Upper lobe of right lung (tissue), 1 donor: Measurements from ENCODE around the gene METTL9. TPM values are rescaled to one million over a fixed set of nuclear protein-coding genes. Genes with fewer than 3 reads are reported as not detected.
"Not testable (repeated sequence)": the region's sequence is repeated elsewhere in the genome, so short reads cannot be mapped to it uniquely, and the experiment has no call there.

Experiments
- ATAC-seq: fragments of 200-7000 bp; cut with Tn5 transposase; one replicate; pipeline ENCODE4 v1.9.1; 2020; ENCODE audit warnings: mild to moderate bottlenecking, moderate library complexity
- DNase-seq: peaks from one replicate; pipeline ENCODE4 v3.0.0-alpha.2; 2020
- H3K27ac ChIP-seq: fragments of 200-600 bp; one replicate; pipeline ENCODE4 v1.8.0; 2022
- H3K27me3 ChIP-seq: fragments of 200-600 bp; one replicate; pipeline ENCODE4 v1.8.0; 2022; ENCODE audit warnings: mild to moderate bottlenecking
- H3K36me3 ChIP-seq: fragments of 200-600 bp; one replicate; pipeline ENCODE4 v1.8.0; 2022
- H3K4me1 ChIP-seq: fragments of 200-600 bp; one replicate; pipeline ENCODE4 v1.8.0; 2022
- H3K4me3 ChIP-seq: fragments of 200-600 bp; one replicate; pipeline ENCODE4 v1.8.0; 2022; ENCODE audit warnings: mild to moderate bottlenecking
- H3K9me3 ChIP-seq: fragments of 200-600 bp; one replicate; pipeline ENCODE4 v1.8.0; 2022
- intact Hi-C: fragments of 100-400 bp; cut with DNase I; formaldehyde crosslinking; loops from one replicate; pipeline ENCODE4 v1.11.0; 2022
- total RNA-seq: library from RNA; stranded (reverse); fragmentation: NEBNext Ultra II Directional; extraction: Animal tissue kit (Norgen Biotek cat#: 25700); gene quantifications from one replicate; pipeline ENCODE4 v1.2.1, GENCODE V29; 2021
- TF ChIP-seq, protein P1 (sequence below): fragments of 200-600 bp; IDR thresholded peaks from one replicate; pipeline ENCODE4 v1.8.0; 2022; ENCODE audit warnings: antibody characterized with exemption
- donor health status: DM: no; HTN: yes; CAD: no; lungs with severe emphysema.

The METTL9 gene
- total RNA-seq, 1 donor from 2014 or later = 84.0 TPM

DNA sequence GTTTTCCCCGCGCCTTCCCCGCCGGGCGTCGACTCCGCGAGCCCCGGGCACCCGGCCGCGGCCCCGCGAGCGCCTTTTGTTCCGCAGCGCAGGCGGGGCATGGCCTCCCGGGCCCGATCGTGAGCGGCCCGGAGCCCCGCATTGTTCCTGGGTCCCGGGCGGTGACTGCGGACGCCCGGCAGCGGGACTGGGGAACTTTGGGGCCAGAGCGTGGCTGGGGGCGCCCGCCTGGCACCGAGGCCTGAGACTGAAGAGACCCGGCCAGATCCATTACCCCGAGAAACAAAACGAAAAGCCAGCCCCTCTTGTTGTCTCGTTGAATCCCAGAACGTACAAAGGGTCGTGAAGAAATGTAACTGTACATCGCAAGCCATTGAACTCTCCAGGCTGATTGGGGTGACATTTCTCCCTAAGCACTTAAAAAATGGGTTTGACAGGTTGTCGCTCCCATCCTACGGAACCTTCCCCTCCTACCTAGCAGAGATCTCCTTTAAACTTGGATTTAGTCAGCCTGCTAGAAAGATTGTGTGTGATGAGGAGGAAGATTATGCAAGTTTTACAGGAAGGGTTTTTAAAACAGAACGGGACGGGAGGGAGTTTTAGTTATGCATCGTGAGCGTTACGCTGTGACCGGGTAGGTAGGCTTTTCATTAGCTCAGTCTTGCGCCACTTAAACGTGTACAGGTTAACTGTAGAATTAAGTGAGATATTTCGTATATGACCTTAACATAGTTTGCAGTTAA, 825 bp downstream of the METTL9 start:
- Histone ChIP-seq H3K4me3 (peak overlapping the region; percentile 82), H3K27ac (peak overlapping the region; percentile 94), H3K4me1 (peaks cover 30% of the 10 kb centered on the region), H3K9me3 (no peaks in the 10 kb centered on the region), H3K27me3 (no peaks in the 10 kb centered on the region), H3K36me3 (no peaks in the 10 kb centered on the region)
- ATAC-seq = peak; percentile 5
- intact Hi-C loops = no loop called here
- DNase-seq = no peak
- TF ChIP-seq, protein P1, sequence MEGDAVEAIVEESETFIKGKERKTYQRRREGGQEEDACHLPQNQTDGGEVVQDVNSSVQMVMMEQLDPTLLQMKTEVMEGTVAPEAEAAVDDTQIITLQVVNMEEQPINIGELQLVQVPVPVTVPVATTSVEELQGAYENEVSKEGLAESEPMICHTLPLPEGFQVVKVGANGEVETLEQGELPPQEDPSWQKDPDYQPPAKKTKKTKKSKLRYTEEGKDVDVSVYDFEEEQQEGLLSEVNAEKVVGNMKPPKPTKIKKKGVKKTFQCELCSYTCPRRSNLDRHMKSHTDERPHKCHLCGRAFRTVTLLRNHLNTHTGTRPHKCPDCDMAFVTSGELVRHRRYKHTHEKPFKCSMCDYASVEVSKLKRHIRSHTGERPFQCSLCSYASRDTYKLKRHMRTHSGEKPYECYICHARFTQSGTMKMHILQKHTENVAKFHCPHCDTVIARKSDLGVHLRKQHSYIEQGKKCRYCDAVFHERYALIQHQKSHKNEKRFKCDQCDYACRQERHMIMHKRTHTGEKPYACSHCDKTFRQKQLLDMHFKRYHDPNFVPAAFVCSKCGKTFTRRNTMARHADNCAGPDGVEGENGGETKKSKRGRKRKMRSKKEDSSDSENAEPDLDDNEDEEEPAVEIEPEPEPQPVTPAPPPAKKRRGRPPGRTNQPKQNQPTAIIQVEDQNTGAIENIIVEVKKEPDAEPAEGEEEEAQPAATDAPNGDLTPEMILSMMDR = no peak

DNA sequence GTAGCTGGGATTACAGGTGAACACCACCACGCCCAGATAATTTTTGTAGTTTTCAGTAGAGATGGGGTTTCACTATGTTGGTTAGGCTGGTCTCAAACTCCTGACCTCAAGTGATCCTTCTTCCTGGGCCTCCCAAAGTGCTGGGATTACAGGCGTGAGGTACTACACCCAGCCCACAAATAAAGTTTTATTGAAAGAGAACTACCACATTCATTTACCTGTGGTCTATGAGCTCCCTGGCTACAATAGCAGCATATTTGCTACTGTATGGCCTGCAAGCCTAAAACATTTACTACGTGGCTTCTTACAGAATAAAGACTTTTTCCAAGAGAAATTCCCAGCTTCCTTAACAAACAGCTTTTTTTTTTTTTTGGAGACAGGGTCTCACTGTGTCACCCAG, 3.4 kb downstream of the METTL9 start:
- Histone ChIP-seq H3K4me1 (peaks cover 38% of the 10 kb centered on the region), H3K27me3 (no peaks in the 10 kb centered on the region), H3K9me3 (no peaks in the 10 kb centered on the region), H3K36me3 (no peaks in the 10 kb centered on the region), H3K27ac (no peak overlapping the region), H3K4me3 (no peak overlapping the region)
- intact Hi-C loops = no loop called here
- no peak for DNase-seq
- TF ChIP-seq, protein P1 = no peak
- ATAC-seq = no peak

DNA sequence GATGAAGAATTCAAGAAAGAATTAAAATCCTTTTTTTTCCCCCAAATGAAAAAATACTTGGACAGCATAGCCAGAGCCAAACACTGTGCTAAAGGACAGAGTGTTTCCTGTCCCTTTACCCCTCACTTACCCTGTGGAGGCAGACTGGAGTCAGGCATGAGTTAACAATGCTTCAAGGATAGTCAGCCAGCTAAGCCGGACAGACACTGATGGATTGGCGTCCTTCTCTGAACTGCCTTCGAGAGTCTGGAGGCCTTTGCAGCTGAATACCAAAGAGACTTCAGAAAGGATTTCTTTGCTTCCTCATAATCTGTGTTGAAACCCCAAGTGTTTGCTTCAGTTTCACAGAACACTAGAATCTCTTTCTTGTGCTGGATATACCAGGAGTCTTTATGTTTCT, 4.6 kb downstream of the METTL9 start:
- Histone ChIP-seq H3K36me3 (no peaks in the 10 kb centered on the region), H3K9me3 (no peaks in the 10 kb centered on the region), H3K27me3 (no peaks in the 10 kb centered on the region), H3K4me1 (peaks cover 40% of the 10 kb centered on the region), H3K27ac (no peak overlapping the region), H3K4me3 (no peak overlapping the region)
- DNase-seq (no peak), ATAC-seq (no peak)
- TF ChIP-seq, protein P1 = no peak
- intact Hi-C loops = no loop called here

DNA sequence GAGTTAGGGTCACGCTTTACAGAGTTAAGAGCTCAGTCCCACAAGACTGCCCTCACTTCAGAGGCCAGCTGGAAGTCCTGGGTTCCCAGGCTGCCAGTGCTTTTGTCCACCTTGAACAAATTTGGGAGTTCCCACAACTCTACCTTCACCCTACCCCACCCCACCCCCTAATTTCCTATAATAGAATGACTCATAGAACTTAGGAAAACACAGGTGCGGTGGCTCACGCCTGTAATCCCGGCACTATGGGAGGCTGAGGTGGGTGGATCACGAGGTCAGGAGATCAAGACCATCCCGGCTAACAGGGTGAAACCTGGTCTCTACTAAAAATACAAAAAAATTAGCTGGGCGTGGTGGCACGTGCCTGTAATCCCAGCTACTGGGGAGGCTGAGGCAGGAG, 6.5 kb downstream of the METTL9 start:
- DNase-seq, ATAC-seq, H3K4me3 ChIP-seq, H3K27ac ChIP-seq, H3K36me3 ChIP-seq, H3K27me3 ChIP-seq, H3K9me3 ChIP-seq, intact Hi-C loops: not testable (repeated sequence)
- peaks cover 51% of the 10 kb centered on the region for H3K4me1 ChIP-seq

DNA sequence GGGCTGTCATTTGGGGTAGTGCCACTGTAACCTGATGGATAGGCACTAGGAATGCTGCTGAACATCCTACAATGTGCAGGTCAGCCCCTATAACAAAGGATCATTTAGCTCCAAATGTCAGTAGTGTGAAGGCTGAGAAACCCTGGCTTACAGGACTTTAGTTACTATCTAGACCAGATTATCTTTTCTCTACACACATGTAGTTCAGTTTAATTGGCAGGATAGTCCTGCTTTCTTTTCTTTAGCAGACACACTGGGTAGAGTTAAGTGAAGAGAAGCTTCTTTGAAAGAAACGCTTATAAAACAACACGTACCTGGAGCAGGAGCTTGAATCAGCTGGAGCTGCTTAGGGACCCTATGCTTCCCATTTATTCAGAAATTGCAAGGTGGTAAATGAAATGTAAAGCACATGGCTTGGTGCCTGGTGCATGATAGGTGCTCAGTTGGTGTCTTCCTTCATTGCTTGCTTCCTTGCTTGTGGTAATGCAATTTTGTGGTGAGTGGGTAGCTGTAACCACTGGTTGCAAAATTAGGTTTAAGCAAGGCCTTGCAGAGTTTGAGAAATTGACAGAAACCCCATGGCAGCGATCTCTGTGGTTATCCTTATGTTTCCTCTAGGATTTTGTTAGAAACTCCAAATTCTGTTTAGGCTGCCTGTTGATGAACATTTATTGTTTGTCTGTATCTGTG, 9.4 kb downstream of the METTL9 start:
- DNase-seq = no peak
- Histone ChIP-seq H3K27ac (no peak overlapping the region), H3K27me3 (no peaks in the 10 kb centered on the region), H3K4me3 (no peak overlapping the region), H3K4me1 (peaks cover 56% of the 10 kb centered on the region), H3K9me3 (no peaks in the 10 kb centered on the region), H3K36me3 (no peaks in the 10 kb centered on the region)
- intact Hi-C loops = no loop called here
- TF ChIP-seq, protein P1 = no peak
- peak; percentile 69 for ATAC-seq

DNA sequence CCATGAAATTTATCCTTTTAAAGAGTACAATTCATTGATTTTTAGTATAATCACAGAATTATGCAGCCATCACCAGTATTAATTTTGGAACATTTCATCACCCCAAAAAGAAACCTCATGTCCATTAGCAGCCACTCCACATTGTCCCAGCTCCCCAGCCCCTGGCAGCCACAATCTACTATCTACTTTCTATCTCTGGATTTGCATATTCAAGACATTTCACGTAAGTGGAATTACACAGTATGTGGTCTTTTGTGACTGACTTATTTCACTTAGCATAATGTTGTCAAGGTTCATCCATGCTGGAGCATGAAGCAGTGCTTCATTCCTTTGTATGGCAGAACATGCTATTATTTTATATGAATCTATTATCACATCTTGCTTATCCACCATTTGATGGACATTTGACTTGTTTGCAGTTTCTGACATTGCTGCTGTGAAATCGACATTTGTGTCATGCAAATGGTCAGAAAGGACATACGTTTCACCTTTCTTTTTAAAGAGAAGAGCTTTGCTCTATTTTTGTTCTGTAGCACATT, 10.7 kb downstream of the METTL9 start:
- peaks cover 50% of the 10 kb centered on the region for H3K4me1 ChIP-seq

More for the DNA sequence above, 10.7 kb downstream of the METTL9 start:
- H3K27me3 ChIP-seq = no peaks in the 10 kb centered on the region
- intact Hi-C loops = no loop called here
- H3K27ac ChIP-seq = no peak overlapping the region
- no peak for ATAC-seq
- DNase-seq = no peak
- H3K9me3 ChIP-seq = no peaks in the 10 kb centered on the region
- no peak overlapping the region for H3K4me3 ChIP-seq
- H3K36me3 ChIP-seq = no peaks in the 10 kb centered on the region
- TF ChIP-seq, protein P1 = no peak
